ENCODE data around the gene ZNF614.
A peak's percentile ranks its signal among the peaks of the same experiment; 100 is the strongest.
"Not testable (repeated sequence)": the region's sequence is repeated elsewhere in the genome, so short reads cannot be mapped to it uniquely, and the experiment has no call there.

ZNF614 gene

GRCh38 chr19:52028027-52028779 is at the start of gene ZNF614:
ZNF614 (minus strand) TSS chr19:52028379; CDS start chr19:52025745, 2,634 bp downstream.
- peak; percentile 90 for DNase-seq

- DNase-seq, result no peak
These were observed 42.3 kb upstream of the ZNF614 start for GRCh38 chr19:52070496-52070895.

GRCh38 chr19:52069653-52070052 is 41.5 kb upstream of the ZNF614 start:
- no peak for DNase-seq

- DNase-seq, result no peak
These were observed 38.2 kb upstream of the ZNF614 start for GRCh38 chr19:52066258-52066863.

GRCh38 chr19:52065399-52065798 is 37.2 kb upstream of the ZNF614 start:
- DNase-seq, result no peak

GRCh38 chr19:52056480-52056879 is 28.3 kb upstream of the ZNF614 start:
- DNase-seq, result not testable (repeated sequence)

- DNase-seq, result not testable (repeated sequence)
These were observed 23.6 kb upstream of the ZNF614 start for GRCh38 chr19:52051736-52052135.

- DNase-seq, result peak; percentile 94
These were observed 20.6 kb upstream of the ZNF614 start, which contains the start of gene ZNF432 for GRCh38 chr19:52048555-52049501. ZNF432 (minus strand) TSS chr19:52048838; CDS start chr19:52046868, 1,970 bp downstream.

GRCh38 chr19:52039169-52039568 is 11.0 kb upstream of the ZNF614 start:
- DNase-seq, result no peak

- no peak for DNase-seq
These were observed 6.0 kb upstream of the ZNF614 start for GRCh38 chr19:52034051-52034728.

GRCh38 chr19:52028780-52029123 is 573 bp upstream of the ZNF614 start:
- DNase-seq, result no peak

- not testable (repeated sequence) for DNase-seq
These were observed 1.8 kb downstream of the ZNF614 start for GRCh38 chr19:52026255-52026990.

- DNase-seq, result not testable (repeated sequence)
These were observed 3.7 kb downstream of the ZNF614 start for GRCh38 chr19:52024478-52024877.

- no peak for DNase-seq
These were observed 6.0 kb downstream of the ZNF614 start for GRCh38 chr19:52022193-52022592.

GRCh38 chr19:52020506-52020905 is 7.7 kb downstream of the ZNF614 start:
- no peak for DNase-seq

- no peak for DNase-seq
These were observed 17.5 kb downstream of the ZNF614 start for GRCh38 chr19:52010674-52011073.

GRCh38 chr19:52007806-52008557 is 20.2 kb downstream of the ZNF614 start, which contains the start of gene ZNF615:
ZNF615 (minus strand) TSS chr19:52008211; CDS start chr19:52003711, 4,500 bp downstream.
- peak; percentile 96 for DNase-seq

- DNase-seq, result peak; percentile 52
These were observed 20.8 kb downstream of the ZNF614 start for GRCh38 chr19:52007451-52007805.

- DNase-seq, result no peak
These were observed 34.0 kb downstream of the ZNF614 start for GRCh38 chr19:51994048-51994644.

- DNase-seq, result no peak
These were observed 34.8 kb downstream of the ZNF614 start for GRCh38 chr19:51993422-51993821.
